Measurements from ENCODE around the gene TUBB3. TPM values are rescaled to one million over a fixed set of nuclear protein-coding genes. Genes with fewer than 3 reads are reported as not detected.

Gene TUBB3
- total and polyA plus RNA-seq, 10 donors: 0.41 to 4.3 (median 1.1) TPM; not detected in 2

DNA sequence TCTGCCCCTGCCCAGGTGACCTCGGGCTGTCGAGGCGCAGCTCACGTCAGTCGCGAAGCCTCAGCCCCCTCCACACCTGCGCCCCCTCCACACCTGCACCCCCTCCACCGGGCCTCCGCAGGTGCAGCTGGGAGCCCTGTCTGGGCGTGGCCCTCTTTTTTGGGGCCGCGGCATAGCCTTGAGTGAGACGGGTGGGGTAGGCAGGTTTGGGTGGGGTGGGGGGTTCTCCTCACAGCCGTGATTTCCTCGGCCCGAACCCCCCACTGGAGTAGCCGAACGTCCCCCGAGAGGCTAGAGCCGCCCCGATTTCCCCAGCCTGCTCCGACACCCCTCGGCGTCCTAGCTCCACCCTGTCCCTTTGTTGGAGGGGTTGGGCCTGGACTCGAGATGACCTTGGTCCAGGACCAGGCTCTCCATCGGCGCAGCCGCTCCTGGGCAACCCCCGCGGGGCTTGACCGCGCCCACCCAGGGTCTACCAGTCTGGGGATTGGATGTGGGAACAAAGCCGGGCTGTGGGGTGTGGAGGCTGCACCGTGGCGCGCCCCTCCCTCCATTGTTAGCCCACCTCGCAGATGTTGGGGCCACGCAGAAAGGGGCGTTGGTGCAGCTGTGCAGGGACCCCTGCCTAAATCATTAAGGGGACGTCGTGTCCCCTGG is 626 bp downstream of the TUBB3 start:
- 4 to 5% (median 5%) methylated on average over 13 to 41 of the region's 41 CpGs for WGBS, 5 donors
- no peak for DNase-seq
- Histone ChIP-seq H3K4me1 (peaks cover 33 to 83% (median 72%) of the 10 kb centered on the region in 6 donors), H3K36me3 (no peaks in the 10 kb centered on the region), H3K27ac (peak overlapping the region in 1 of 8 donors; percentile 84), H3K27me3 (replicated peaks in 1 of 7) (peaks cover 3 to 100% (median 90%) of the 10 kb centered on the region in 7 donors), H3K4me3 (peak overlapping the region; percentile 30 to 75 (median 52)), H3K9me3 (no peaks in the 10 kb centered on the region)
- intact Hi-C loops (cut with DNase I; ENCODE audit: low total_unique reads): no loop called here
- TF ChIP-seq, protein P1, sequence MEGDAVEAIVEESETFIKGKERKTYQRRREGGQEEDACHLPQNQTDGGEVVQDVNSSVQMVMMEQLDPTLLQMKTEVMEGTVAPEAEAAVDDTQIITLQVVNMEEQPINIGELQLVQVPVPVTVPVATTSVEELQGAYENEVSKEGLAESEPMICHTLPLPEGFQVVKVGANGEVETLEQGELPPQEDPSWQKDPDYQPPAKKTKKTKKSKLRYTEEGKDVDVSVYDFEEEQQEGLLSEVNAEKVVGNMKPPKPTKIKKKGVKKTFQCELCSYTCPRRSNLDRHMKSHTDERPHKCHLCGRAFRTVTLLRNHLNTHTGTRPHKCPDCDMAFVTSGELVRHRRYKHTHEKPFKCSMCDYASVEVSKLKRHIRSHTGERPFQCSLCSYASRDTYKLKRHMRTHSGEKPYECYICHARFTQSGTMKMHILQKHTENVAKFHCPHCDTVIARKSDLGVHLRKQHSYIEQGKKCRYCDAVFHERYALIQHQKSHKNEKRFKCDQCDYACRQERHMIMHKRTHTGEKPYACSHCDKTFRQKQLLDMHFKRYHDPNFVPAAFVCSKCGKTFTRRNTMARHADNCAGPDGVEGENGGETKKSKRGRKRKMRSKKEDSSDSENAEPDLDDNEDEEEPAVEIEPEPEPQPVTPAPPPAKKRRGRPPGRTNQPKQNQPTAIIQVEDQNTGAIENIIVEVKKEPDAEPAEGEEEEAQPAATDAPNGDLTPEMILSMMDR (IDR thresholded peaks at IDR 0.05 in 8 of 11, conservative IDR thresholded peaks at IDR 0.05 in 3 of 11): no peak
- TF ChIP-seq POLR2A (IDR thresholded peaks at IDR 0.05): no peak
- TF ChIP-seq POLR2AphosphoS5 (IDR thresholded peaks at IDR 0.05): no peak

DNA sequence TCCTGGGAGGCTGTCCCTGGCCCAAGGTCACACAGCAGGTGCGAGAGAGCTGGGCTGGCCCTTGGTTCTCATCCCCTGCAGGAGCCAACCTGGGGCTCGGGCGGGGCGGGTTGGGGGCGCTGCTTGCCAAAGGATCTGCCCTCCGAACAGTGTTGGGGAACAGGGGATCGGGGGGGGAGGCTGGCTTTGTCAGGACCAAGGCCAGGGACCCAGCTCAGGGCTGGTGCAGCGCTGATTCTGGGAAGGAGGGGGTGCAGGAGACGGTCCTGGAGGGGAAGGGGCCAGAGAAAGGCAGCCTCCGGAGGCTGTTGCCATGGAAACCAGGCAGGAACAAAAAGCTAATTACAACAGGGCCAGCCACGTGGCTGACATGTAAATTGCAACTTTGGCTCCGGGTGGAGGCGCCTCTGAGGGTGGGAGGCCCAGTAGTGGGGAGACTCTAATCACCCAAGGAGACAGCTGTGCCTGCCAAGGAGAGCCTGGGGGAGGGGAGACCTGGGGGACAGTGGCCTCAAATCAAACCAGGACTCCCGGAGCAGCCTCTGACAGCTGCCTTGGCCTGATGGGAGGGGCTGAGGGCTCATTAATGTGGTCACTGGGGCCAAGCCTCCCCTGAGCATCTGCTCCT is 1.3 kb downstream of the TUBB3 start:
- Histone ChIP-seq H3K4me3 (peak overlapping the region in 2 of 8 donors; percentile 56 to 75), H3K27me3 (replicated peaks in 1 of 7) (peaks cover 3 to 100% (median 84%) of the 10 kb centered on the region in 7 donors)

DNA sequence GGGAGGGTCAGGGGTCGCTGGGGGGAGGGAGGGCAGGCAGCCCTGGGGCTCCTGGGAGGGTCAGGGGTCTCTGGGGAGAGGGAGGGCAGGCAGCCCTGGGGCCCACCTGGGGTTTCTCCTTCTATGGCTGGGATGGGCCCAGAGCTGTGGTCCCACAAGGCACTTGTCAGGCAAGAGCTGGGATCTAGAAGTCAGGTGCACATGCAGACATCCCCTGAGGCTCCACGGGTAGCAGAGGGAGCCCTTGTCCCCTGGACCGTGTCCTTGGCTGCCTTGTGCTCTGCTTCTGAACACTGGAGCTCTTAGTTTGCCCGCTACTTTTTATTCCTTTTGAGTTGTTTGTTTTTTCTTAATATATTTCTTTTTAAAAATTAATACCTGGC is 1.8 kb downstream of the TUBB3 start:
- Histone ChIP-seq H3K27me3 (replicated peaks in 1 of 7) (peaks cover 3 to 100% (median 79%) of the 10 kb centered on the region in 7 donors), H3K36me3 (no peaks in the 10 kb centered on the region), H3K4me1 (peaks cover 30 to 72% (median 63%) of the 10 kb centered on the region in 6 donors), H3K27ac (no peak overlapping the region), H3K9me3 (no peaks in the 10 kb centered on the region), H3K4me3 (peak overlapping the region in 1 of 8 donors; percentile 75)
- DNase-seq: no peak
- WGBS, 5 donors: 20 to 29% (median 24%) methylated on average over 4 of the region's 4 CpGs
- no peak for TF ChIP-seq POLR2A (IDR thresholded peaks at IDR 0.05)
- no peak for TF ChIP-seq POLR2AphosphoS5 (IDR thresholded peaks at IDR 0.05)
- TF ChIP-seq, protein P1 (IDR thresholded peaks at IDR 0.05 in 8 of 11, conservative IDR thresholded peaks at IDR 0.05 in 3 of 11): no peak
- intact Hi-C loops (cut with DNase I; ENCODE audit: low total_unique reads): no loop called here

More for the DNA sequence above, 1.3 kb downstream of the TUBB3 start:
- Histone ChIP-seq H3K4me1 (peaks cover 30 to 77% (median 66%) of the 10 kb centered on the region in 6 donors), H3K27ac (no peak overlapping the region), H3K9me3 (no peaks in the 10 kb centered on the region), H3K36me3 (no peaks in the 10 kb centered on the region)
- intact Hi-C loops (cut with DNase I; ENCODE audit: low total_unique reads): no loop called here
- no peak for TF ChIP-seq POLR2AphosphoS5 (IDR thresholded peaks at IDR 0.05)
- TF ChIP-seq, protein P1 (IDR thresholded peaks at IDR 0.05 in 8 of 11, conservative IDR thresholded peaks at IDR 0.05 in 3 of 11): no peak
- TF ChIP-seq POLR2A (IDR thresholded peaks at IDR 0.05): no peak
- 2 to 7% (median 4%) methylated on average over 13 to 14 of the region's 14 CpGs for WGBS, 5 donors
- no peak for DNase-seq

DNA sequence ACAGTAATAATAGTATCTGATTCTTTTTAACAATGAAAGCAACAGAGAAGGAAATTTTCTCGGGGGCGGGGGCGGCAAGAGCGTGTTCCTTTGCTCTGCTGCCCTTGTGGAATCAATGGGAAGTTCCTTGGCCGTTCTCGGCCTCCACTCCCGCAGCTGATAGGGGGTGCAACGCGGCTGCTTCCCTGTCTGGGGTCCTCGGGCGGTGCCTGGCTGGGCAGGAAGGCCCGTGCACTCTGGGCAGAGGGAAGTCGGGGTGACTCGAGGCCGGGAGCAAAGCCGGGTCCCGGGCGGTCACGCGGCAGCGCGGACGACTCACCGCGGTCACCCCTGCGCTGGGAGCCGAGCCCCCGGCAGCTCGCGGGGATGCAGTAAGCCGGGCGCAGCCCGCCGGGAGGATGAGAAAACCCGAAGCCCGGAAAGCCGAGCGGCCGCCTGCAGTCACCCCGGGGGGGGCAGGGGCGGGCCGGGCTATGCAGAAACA is 2.5 kb downstream of the TUBB3 start:
- WGBS, 5 donors: 1 to 3% (median 1%) methylated on average over 11 to 42 of the region's 42 CpGs
- DNase-seq: no peak

More for the DNA sequence above, 2.5 kb downstream of the TUBB3 start:
- Histone ChIP-seq H3K9me3 (no peaks in the 10 kb centered on the region), H3K36me3 (no peaks in the 10 kb centered on the region), H3K4me1 (peaks cover 30 to 64% (median 61%) of the 10 kb centered on the region in 6 donors), H3K4me3 (peak overlapping the region; percentile 17 to 71 (median 54)), H3K27ac (no peak overlapping the region), H3K27me3 (replicated peaks in 1 of 7) (peaks cover 3 to 100% (median 75%) of the 10 kb centered on the region in 7 donors)
- intact Hi-C loops (cut with DNase I; ENCODE audit: low total_unique reads): no loop called here
- TF ChIP-seq POLR2AphosphoS5 (IDR thresholded peaks at IDR 0.05) (no peak), POLR2A (IDR thresholded peaks at IDR 0.05) (no peak)
- TF ChIP-seq, protein P1 (IDR thresholded peaks at IDR 0.05 in 8 of 11, conservative IDR thresholded peaks at IDR 0.05 in 3 of 11): no peak
